HG02588 (cell line): ENCODE results near the gene SMC6.

ENCODE experiments used
- ATAC-seq: cut with Tn5 transposase; IDR thresholded peaks from one replicate; pipeline ENCODE4 v1.9.1; 2021; ENCODE audit warnings: mild to moderate bottlenecking, moderate library complexity; ENCODE audit not compliant: unreplicated experiment

The SMC6 gene

DNA sequence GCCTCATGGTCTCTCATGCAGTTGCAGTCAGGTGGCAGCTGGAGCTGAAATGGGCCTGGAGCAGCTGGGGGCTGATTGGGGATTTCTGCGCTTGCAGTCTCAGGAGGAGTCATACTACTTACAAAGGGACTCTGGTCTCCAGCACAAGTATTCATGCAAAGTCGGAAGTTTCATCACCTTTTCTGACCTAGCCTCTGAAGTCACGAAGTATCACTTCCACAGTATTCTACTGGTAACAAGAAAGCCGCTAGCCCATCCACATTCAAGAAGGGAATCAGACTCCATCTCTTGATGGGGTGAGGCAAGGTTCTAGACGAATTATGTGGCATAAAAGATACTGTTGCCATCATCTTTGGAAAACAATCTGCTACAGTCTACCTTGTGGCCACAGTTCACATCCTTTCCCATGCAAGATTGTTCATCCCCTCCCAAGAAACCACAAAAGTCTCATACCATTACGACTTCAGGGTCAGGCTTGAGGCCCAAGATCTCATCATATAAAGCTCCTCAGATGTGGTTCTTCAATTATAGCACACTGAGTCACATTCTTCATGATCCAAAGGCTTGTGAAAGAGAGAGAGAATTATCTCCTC is 95.3 kb downstream of the SMC6 start:
- no peak for ATAC-seq

DNA sequence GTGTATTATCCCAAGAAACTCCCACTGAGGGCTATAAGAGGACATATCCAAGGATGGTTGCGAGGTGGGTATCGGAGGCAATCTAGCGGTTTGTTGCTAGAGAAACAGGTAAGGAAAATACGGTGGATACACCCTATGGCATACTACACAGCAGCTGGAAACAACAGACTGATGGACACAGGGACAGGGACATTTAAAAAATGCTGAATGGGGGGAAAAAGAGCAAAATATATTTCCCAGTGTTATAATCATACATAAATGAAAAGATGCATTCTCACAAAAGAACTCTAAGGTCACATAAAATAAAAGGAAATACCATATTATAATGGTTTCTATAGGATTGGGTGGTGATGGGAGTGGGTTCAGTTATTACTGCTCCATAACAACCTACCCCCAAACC is 95.9 kb downstream of the SMC6 start:
- ATAC-seq: no peak

DNA sequence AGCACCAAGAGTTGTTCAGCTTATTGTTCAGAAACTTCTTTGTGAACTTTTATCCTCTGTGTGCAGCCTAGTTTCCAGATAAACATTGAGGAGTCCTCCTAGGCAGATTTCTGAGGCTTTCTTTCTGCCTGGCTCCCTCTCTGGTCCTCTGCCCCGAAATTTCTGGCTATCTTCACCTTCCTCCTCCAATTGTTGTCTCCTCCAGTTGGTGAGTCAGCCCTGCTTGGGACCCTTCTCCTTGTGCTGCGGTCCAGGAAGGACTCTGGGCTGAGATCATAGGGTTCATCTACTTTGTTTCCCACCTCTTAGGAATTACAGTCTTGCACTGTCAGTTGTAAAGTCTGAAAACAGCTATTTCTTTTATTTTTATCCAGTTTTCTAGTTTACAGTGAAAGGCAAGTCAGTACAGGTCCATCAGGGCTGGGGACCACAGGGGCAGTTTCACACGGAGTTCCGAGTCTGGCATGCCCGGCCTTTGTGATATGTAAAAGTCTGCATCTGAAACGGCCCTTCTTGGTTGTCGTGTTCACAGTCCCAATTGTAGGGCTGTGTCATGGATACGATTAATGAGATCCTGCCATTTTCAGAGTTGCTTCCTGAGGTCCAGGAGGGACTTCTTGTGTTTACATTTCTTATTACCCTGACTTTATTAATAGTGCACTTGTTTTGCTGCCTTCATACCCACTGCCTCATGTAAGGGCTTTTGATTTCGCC is 100.8 kb downstream of the SMC6 start:
- no peak for ATAC-seq

DNA sequence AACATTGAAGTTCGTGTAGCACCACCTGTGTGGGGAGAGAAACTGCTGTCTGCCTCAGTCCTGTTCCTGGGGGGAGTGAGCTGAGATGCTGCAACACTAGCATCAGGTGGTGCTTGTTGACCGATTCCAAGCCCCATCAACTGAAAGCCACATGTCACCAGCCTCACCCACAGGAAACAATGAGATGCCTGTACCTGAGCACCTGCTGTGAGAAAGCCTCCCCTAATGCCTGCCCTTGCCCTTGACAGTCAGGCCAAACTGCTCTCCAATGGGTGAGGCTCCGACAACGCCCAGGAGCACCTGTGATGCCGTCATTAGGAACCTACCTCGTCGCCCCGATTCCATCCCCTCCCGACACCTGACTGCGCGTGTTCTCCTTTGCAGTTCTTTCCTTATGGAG is 104.6 kb downstream of the SMC6 start:
- ATAC-seq: no peak

DNA sequence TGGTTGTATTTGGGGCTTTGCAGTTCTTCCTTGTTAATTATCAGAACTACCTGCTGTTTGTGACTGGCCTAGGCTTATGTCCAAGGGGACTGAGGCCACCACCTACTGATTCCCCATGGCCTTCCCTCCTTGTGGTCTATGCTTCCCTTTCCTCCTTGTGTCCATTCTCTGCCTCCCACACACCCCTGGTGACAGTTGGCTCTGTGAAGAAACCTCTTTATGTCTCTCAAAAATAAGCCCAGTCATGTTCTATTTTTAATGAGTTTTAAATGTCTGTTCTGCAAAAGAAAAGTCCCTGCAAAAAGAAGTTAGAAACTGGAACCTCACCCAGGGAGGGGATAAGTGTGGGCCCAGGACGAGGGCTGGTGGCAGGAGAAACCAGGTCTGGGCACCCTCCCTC is 105.0 kb downstream of the SMC6 start:
- ATAC-seq: no peak

DNA sequence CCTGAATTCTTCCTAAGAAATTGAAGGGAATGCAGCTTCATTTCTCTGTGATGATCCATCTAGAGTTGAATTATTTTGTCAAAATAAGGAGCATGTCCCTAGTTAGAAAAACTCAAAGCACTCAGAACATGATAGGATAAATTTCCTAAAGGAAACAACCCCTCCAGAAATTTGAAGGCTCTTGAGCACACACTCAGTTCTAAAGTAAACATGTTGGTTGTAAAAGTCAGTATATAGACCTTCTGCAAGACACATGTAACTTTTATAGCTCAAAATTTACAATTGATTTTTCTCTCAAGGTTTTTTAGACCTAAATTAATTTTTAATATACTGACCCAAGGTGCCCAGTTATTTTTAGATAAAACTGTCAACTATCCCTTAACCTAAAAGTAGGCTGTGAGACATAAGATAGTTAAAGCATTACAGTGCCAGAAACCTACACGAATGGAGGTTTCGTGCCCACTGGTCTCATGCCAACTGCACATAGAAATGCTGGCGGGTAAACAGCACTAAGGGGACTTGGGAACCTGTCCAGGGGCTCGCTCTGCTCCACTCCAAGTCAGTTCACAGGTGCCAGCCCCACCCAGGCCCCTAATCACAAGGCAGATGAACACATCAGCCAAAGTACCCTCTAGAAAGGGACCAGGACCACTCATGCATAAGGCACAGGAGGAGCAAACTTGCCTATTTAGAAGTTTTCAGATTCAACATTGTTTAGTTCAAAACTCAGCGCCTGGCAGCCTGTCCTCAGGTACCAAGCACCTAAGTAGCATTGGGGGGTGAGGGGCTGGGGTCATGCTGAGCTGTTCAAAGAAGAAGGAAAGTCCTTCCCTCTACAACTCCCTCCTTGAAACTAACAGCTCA is 106.5 kb downstream of the SMC6 start:
- ATAC-seq: no peak

DNA sequence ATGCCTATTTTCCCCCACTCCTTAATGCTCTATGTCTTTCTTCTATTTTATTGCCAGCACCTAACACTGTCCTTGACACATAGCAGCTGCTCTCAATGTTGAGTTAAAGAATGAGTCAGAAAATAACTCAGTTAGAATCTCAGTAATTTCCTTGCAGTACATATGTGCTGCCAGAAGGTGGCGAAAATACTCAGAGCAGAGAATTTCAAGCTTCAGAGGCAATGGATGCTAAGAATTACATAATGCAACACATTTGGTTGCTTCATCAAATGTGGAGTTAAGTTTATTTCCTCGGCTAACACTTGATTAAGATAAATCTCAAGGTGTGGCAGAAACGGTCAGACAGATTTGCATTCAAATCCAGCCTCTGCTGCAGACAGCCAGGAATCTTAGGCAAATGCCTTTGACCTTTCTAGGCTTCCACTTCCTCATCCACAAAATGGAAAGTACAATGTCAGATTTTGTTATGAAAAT is 107.5 kb downstream of the SMC6 start:
- peak; percentile 79 for ATAC-seq

DNA sequence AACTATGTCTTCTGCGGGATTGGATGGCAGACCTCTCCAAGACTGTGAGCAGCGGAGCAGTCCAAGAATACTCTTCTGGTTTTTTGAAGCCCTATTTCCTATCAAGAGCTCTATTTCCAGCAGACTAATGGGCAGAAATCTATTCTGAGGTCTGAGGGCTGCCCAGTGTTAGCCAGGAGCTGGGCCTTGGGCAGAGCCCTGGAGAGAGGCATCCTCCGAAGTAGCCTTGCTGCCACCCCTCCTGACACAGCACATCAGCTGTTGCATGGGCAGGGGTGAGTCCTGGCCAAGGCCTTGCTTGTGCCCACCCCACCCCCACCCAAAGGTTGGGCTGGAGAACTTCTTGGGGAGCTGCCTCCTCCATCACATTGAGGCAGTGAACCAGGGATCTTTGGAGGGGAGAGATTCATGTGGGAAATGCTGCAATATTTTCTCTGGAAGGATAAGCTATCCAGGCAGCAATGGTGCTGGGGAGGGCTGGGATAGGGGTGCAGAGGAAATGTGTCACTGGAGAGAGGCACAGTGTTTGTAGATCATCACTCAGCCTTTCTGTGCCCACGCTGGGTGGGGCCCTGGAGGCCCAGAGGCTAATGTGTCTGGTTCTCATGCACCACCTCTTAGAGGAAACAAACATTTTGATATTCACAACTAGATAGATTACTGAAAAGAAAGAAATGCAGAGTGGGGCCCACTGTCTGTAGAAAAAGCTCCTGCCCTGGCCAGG is 108.5 kb downstream of the SMC6 start:
- ATAC-seq: no peak

DNA sequence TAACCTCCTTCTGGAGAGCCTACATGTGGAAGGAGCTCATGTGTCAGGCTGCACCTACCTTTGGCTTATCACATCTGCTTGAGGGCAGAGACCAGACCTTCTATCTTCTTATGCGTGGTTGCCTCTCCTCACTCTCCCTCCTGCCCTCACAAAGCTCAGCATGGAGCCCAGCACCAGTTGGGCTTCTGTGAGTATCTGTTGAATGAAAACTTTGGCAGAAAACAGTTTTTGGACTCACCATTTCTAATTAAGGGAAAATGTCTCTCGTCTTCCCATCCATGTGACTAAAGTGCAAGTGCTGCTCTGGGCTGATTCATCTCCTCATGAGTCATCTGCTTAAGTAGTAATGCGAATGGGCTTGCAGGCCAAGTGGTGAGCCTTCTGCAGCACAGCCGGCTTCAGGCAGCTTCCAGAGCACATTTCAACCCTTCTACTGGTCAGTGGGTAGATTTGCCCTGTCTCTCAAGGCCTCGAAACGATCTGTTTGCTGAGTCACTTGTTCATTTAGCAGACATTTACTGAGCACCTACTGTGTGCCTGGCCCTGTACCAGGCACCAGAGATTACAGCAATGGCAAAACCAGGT is 110.5 kb downstream of the SMC6 start:
- no peak for ATAC-seq

DNA sequence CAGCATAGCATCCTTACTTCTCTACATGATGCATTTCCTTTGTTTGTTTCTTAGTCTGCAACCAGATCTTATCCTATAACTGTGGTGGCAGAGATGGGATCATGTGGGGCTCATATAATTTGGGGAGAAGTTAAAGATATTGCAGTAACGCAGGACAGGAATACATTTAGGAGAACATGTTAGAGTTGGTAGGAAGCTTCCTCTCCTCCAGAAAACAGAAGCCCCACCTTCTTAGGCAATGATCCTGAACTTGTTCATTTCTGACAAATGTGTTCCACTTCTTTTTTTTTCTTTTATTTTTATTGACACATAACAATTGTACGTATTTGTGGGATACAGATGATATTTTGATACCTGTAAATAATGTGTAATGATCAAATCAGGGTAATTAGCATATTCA is 113.2 kb downstream of the SMC6 start:
- no peak for ATAC-seq

DNA sequence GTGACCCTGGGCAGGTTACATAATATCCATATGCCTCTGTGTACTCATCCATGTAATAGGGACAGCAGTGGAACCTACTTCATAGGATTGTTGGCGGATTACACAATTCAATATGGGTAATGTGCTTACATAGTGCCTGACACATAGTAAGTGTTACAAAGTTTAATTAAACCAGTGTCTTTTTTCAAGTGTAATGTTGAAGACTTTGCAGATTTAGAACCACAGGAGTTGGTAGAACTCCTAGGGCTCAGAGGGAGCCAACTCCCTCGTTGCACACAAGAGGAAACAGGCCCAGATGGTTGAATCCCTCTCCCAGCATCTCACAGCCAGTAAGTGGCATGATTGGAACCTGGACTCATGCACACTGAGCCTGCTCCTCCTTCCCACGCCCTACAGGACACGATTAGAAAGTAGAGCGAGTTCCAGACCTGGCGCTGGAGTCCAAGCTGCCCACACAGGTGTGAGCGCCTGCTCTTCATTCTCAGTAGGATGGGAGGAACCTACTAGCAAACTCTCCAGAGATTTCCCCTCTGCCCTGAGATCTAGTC is 115.3 kb downstream of the SMC6 start:
- no peak for ATAC-seq

DNA sequence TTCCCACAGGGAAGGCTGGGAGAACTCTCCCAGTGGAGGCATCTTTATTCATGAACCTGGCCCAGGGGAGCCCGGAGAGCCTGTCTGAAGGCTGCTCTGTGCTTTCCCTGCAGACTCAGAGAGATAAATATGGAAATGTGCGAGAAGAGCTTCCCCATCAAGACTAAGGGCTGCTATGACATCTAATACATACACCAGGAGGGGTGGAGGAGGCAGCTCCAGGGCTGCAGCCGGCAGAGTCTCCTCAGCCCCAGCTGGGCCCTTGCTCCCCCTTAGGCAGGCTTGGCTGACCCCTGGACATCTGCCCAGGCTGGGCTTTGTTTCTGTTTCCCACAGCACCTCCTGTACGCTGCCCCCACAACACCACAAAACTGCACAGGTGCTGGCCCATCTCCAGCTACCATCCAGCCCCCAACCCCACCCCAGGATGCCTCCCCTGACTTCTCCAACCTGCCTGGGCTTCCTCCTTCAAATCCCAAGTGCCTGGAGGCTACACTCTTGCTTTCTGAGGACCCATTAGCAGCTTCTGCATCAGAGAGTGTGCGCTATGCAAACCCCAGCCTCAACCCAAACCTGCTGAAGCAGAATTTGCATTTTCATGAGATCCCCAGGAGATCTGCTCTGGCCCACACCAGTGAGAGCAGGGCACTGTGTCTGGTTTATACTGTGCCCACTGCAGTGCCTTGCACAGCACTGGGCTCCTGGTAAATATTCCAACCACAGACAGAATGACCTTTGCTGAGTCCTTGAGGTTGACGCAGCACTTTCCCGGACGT is 116.3 kb downstream of the SMC6 start:
- no peak for ATAC-seq

DNA sequence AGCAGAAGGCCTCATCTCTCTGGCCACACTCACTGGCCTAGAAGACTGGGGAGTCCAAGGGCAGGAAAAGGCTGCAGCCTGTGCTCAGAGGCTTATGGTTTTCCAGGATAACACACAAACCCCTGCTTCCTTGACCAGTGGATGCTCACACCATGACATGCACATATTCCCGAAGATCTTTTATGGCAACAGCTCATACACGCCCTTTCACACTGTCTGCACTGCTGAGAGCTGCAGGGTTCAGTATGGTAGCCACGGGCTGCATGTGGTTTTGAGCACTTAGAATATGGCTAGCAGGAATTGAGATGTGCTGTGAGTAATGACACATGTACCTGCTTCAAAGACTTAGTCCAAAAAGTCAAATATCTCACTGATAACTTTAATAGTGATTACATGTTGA is 117.4 kb downstream of the SMC6 start:
- ATAC-seq: no peak

DNA sequence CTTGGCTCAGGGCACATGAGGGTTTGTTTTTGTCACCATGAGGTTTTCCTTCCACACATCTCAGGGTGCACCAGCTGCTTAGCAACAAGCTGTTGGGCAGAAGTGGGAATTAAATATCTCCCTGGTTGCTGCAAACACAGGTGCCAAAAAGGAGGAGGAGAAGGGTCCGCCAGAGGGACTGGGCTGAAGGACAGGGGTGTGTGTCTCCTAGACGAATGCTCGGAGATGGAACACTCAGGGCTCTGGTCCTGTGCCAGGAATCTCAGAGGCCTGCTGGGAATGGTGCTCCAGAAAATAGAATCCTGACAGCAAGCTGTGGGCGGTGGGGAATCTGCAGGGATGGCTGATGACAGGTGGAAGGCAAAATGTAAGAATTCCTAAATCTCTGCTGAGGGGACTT is 118.6 kb downstream of the SMC6 start:
- no peak for ATAC-seq

DNA sequence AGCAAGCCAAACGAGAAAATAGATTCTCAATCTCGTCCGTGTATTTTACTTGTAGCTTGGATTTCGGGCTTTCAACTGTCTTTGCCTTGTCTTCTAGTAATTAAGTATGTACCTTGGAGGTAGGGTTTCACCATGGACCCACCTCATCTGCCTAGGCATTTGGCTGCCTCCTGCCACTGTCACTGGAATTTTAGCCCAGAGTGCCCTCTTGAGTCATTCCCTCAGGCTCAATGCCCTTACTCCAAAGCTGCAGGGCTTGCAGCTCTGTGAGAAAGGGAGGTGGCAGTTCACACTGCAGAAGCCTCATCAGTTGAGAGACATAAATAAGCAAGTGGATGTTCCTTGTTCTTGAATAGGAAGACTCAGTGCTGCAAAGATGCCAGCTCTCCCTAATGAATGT is 123.5 kb downstream of the SMC6 start:
- ATAC-seq: no peak

DNA sequence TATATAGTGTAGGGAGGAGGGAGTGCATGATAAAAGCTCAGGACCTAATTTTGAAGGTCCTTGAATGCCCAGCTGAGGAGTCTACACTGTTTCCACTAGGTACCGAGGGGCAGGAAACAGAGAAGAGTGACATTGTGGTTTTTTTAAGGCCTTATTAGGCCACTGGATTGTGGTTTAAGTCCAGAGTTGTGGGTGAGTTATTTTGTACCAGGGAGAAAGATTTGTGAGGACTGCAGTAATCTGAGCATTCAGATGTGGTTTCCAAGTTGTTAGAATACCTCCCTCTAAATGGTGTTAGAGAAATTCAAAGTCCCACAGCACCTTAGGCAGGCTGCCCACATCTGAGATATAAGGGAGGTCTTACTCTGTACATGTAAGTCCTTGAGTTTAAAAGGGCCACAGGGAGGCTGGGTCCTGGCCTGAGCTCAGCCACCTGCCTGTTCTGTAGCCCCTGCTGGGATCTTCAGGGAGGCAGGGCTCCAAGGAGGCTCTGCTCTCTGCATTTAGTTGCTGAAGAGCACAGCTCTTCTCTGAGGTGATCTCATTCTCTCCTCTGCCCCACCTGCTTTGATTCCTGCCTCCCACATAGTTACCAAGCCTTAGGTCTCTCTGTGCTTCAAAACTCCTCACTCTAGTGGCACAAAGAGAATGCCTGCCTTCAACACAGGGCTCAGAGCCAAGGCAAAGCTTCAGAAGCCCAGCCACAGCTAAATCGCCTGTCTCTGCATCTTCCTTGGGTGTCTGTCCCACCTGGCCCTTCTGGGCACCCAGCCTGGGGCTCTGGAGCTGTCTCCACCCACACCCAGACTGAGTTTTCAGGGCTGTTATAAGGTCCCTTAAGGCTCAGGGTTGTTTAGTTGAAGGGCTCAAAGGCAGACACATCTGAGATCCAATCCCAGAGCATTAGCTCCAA is 125.0 kb downstream of the SMC6 start:
- ATAC-seq: no peak

DNA sequence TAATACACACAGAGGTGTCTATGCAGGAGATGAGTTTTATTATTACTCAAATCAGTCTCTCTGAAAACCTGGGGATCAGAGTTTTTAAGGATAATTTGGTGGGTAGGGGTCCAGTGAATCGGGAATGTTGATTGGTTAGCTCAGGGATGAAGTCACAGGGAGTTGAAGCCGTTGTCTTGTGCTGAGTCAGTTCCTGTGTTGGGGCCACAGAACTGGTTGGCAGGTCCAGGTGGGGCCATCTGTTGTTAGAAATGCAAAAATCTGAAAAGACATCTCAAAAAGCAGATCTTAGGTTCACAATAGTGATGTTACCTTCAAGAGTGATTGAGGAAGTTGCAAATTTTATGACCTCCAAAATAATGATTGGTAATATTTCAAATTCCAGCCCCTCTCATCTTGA is 126.2 kb downstream of the SMC6 start:
- ATAC-seq: no peak

DNA sequence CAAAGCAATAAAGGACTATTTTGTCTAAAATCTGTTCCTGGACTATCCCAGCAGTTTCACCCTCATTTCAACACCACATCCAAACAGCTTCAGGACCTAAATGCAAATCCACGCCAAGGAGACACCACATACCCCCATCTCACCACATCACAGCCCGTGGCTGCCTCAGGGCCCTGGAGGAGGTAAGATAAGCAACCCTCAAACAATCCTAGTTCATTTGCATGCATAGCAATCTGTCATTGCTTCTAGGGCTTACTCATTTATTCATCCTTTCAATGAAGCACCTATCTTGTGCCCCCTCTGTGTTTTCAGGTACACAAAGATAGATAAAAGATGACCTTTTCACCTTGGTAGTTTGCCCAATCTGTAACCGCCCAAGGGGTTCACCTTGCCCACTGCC is 126.6 kb downstream of the SMC6 start:
- no peak for ATAC-seq

DNA sequence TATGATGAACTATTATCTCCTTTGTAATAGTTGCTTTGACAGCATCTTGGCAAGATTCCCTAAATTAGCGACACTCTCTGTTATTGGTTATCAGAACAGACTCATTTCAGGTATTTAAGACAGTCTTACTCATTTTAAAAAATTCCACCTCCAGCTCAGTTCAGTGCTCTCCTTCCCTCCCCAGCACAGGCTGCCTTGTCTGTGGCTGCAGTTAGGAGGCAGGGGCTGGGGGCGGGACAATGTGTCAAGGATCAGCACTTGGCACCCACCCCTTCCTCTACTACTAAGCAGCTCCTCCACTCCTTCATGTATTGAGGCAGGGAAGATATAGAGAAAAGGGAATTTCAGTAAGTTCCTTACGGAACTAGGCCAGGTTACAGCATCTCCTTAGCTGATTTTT is 128.2 kb downstream of the SMC6 start:
- no peak for ATAC-seq
